Fibroblast of mammary gland (primary cell): ENCODE results near the gene CBR4.
"Not testable (repeated sequence)": the region's sequence is repeated elsewhere in the genome, so short reads cannot be mapped to it uniquely, and the experiment has no call there.

Experiments used
- DNase-seq: peaks from one replicate; pipeline ENCODE4 v3.0.0-alpha.2; 2010; ENCODE audit warnings: low read depth
- H3K4me3 ChIP-seq: 2 replicates; pipeline ENCODE4 v1.5.1; 2011; ENCODE audit warnings: low read depth, mild to moderate bottlenecking, low read length, moderate library complexity; ENCODE audit not compliant: control insufficient read depth
- CTCF ChIP-seq: conservative IDR thresholded peaks from 2 replicates; pipeline ENCODE4 v1.5.1; 2011; ENCODE audit warnings: low read depth, low read length, inconsistent platforms; ENCODE audit not compliant: control insufficient read depth, insufficient read depth

The CBR4 gene

GRCh38 chr4:168994958-168995357 lies 15.1 kb downstream of the CBR4 start:
- H3K4me3 ChIP-seq = no peak overlapping the region
- DNase-seq = no peak

GRCh38 chr4:168993714-168994510 lies 16.1 kb downstream of the CBR4 start:
- H3K4me3 ChIP-seq = no peak overlapping the region
- DNase-seq = peak; percentile 53
- TF ChIP-seq CTCF = no peak

More at GRCh38 chr4:168994958-168995357, 15.1 kb downstream of the CBR4 start:
- no peak for TF ChIP-seq CTCF

- not testable (repeated sequence) for H3K4me3 ChIP-seq, DNase-seq
Measured at GRCh38 chr4:168992952-168993482, 17.0 kb downstream of the CBR4 start.

- no peak for DNase-seq
- no peak for TF ChIP-seq CTCF
- H3K4me3 ChIP-seq = no peak overlapping the region
Measured at GRCh38 chr4:168981942-168982341, 28.1 kb downstream of the CBR4 start.

GRCh38 chr4:168981460-168981859 lies 28.6 kb downstream of the CBR4 start:
- TF ChIP-seq CTCF = no peak
- no peak overlapping the region for H3K4me3 ChIP-seq
- DNase-seq = peak; percentile 20

GRCh38 chr4:168979338-168979737 lies 30.7 kb downstream of the CBR4 start:
- no peak for TF ChIP-seq CTCF
- no peak for DNase-seq
- H3K4me3 ChIP-seq = no peak overlapping the region

GRCh38 chr4:168978001-168978700 lies 31.9 kb downstream of the CBR4 start:
- peak; percentile 31 for DNase-seq
- no peak overlapping the region for H3K4me3 ChIP-seq
- no peak for TF ChIP-seq CTCF
